NCI-H526 (cell line): ENCODE measurements around the gene ZNF595.
"Not testable (repeated sequence)": the region's sequence is repeated elsewhere in the genome, so short reads cannot be mapped to it uniquely, and the experiment has no call there.

Source experiments
- DNase-seq, 2 experiments: peaks; one replicate each; lab custom pipeline; 2025; lab: John Stamatoyannopoulos, UW

ZNF595 gene

DNA sequence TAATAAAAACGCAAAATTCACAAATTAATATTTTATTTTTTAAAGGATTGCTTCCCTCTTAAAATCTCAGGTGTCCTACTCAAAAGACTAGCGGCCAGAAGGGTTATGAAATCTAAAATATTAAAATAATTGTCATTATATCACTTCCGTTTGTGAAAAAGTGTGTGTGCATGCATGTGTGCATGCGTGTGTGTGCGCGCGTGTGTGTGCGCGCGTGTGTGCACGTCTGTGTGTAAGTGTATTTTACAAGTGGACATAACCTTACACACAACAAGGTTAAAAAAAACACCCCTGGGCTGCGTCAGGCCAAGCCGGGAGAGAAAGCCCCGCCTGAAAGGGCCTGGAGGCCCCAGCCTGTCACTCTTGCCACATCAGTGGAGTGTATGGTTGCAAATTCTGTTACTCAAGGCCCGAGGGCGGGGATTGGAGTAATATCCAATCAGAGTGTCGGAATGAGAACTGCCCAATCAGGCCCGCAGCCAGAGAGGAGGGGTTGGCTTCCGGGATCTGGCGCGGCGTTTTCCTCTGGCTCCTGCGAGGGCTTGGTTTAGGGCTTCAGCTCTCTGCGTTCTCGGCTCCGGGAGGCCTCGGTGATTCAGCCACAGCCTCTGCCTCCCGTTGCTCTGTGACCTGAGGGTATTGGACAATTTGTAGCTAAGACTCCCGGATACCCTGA, at the start of gene ZNF595:
TSS of gene ZNF595 (plus strand) at position 518 of the 676 bp plus-strand sequence. CDS start 168 bp downstream, outside the sequence.
- DNase-seq: not testable (repeated sequence)

DNA sequence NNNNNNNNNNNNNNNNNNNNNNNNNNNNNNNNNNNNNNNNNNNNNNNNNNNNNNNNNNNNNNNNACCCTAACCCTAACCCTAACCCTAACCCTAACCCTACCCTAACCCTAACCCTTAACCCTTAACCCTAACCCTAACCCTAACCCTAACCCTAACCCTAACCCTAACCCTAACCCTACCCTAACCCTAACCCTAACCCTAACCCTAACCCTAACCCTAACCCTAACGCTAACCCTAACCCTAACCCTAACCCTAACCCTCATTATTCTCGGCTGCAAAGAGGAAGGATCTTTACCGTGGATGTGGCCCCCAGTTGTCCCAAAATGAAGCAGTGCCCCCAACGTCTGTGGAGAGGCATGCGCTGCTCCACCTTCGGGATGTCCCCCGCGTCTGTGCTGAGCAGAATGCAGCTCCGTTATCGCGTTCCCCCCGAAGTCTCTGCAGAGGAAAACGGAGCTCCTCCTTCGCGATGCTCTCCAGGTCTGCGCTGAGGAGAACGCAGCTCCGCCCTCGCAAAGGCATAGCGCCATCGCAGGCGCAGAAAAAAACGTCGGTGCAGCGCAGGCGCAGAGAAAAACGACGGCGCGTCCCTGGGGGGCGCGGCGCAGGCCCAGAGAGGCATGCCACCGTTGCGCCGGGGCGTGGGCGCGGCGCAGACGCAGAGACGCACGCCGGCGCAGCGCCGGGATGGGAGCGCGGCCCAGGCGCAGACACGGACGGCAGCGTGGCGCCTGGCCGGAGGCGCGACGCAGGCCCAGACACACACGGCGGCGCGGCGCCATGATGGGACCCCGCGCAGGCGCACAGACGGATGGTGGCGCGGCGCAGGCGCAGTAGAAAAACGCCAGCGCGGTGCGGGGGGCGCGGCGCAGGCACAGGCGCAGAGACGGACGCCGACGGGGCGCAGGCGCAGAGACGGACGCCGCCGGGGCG, 42.9 kb upstream of the ZNF595 start:
- not testable (repeated sequence) for DNase-seq

DNA sequence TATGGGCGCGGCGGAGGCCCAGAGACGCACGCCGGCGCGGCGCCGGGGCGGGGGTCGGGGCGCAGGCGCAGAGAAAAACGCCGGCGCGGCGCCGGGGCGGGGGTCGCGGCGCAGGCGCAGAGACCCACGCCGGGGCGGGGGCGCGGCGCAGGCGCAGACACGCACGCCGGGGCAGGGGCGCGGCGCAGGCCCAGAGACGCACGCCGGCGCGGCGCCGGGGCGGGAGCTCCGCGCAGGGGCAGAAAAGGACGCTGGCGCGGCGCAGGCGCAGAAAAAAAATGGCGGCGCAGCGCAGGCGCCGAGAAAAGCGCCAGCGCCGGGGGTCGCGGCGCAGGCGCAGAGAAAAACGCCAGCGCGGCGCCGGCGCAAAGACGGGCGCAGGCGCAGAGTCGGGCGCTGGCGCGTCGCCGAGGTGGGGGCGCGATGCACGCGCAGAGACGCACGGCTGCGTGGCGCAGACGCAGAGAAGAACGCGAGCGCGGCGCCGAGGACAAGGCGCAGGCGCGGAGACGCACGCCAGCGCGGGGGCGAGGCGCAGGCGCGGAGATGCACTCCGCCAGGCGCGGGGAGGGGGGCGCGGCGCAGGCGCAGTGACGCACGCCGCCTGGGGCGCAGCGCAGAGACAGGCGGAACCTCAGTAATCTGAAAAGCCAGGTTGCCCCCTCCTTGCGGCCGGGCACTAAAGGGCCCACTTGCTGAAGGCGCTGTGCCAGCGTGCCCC, 41.9 kb upstream of the ZNF595 start:
- DNase-seq: not testable (repeated sequence)

DNA sequence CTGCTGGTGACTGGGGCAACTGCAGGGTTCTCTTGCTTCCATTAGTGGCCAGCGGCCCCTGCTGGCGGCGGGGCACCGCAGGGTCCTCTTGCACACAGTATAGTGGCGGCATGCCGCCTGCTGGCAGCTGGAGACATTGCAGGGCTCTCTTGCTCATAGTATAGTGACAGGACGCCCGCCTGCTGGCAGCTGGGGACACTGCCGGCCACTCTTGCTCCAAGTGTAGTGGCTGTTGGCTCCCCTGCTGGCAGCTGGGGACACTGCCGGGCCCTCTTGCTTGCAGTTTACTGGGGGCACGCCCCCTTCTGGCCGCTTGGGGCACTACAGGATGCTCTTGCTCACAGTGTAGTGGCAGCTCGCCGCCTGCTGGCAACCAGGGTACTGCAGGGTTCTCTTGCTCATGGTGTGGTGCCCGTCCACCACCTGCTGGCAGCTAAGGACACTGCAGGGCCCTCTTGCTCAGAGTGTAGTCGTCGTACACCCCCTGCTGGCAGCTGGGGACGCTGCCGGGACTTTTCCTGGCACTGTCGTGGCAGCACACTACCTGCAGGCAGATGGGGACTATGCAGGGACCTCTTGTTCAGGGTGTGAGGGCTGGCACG, 41.2 kb upstream of the ZNF595 start:
- DNase-seq: not testable (repeated sequence)

DNA sequence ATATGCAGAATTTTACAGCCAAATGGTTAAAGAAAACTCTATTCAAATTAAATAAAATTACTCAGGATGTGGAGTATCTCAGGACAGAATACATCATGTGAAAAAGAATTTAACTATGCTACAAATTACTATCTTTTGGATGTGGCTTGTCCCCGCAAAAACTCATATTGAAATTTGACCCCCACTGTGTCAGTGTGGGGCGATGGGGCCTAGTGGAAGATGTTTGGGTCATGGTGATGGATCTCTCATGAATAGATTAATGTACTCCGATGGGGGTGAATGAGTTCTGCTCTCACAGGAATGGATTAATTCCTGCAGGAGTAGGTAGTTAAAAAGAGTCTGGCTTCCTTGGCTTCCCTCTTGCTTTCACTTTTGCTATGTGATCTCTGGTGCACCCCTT, 35.0 kb upstream of the ZNF595 start:
- DNase-seq: not testable (repeated sequence)

DNA sequence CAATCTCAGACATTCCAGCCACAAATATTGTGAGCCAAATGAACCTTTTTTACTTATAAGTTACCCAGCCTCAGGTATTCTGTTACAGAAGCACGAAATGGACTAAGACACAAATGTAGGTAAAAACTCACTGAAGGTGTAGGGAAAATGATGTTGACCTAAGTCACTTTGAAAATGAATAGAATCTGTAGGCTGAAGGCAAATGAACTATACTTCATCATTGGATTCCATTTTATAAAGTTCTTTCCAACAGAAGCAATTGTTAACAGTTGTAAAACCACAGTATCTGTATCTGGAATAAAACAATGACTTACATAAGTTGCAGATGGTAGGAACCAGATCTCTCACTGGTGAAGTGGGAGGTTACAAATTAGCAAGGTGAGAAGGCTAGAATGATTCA, 34.5 kb upstream of the ZNF595 start:
- DNase-seq: not testable (repeated sequence)

DNA sequence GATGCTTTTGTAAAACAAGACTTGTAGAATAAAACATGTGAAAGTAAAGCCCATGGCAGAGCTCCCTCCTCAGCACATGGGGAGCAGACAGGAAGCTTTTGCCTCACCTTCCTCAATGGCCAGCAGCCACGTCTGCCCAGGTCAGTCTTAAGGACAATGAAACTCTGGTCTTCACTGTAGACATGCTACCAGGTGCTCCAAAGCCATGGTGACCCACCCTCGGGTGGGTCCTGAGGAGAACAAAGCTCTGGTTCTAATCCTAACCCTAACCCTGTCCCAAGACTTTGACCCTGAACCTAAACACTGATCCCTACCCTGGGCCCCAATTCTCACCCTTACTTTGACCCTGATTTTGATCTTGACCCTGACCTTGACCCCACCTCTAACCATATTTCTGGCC, 30.2 kb upstream of the ZNF595 start:
- DNase-seq: not testable (repeated sequence)

DNA sequence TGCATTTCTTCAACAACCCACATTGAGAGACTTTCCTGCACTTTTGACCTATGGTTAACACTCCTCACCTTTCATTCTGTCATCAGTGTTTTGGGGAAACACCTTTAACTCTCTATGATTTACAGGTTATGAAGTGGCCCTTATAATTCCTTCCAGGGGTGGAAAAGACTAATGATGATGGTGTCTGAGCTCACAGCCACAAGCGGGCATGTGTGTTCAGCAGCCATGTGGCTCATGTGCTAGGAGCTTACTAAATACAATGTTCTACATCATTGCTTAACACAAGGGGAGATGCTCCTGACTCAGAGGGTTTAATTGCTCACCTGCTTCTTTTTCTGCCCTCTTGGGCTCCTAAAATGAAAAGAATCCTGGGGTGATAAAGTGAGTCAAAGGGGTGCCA, 28.8 kb upstream of the ZNF595 start:
- DNase-seq: not testable (repeated sequence)

DNA sequence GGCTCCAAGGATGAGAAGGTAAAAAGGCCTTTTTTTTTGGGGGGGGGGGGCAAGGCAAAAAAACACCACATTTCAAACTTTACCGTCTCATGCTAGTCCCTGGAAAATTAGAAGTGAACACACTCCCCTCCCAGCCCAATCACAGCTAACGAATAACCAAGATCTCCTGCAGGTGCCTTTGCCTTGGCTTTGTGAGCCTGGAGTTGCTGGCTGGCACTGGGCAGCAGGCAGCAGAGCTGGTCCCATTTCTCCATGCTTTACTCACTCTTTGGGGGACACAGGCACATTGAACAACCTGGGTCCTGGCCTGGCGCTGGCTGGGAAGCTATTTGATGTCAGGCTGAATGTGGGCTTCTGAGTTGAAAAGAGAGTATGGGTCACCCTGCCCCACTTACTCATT, 25.6 kb upstream of the ZNF595 start:
- DNase-seq: not testable (repeated sequence)

DNA sequence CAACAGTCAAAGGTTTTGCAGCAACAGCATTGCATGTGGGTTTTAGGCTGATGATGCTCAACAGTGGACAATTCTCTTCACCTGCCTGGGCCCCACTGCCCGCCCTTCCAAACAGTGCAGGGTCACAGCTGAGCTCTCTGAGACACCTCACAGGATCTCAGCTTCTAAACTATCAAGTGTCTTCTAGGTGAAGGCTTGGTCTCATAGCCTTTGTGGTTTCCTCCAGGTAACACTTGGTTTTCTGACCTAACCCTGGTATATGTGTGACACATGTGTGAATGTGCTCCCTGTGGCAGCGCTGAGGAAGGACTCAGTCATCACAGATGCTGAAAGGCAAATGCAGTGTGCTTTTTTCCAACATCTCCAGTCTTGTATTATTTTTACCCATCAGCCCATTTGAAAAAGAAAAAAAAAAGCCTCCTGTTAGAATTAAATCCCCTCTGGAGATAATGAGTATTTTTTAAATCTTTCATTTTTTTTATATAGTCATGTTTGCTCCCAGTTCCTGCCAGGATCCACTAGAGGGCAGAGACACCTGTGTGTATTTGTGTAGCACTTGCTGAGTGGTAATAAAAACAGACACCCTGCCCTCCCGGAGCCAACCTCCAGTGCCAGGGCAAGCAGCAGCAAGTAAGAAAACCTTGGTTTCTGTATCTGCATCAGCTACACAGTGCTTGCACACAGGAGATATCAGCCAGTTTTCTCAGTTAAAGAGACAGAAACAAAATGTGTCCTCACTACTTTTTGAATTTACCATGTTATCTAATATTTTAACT, 24.2 kb upstream of the ZNF595 start:
- DNase-seq: not testable (repeated sequence)

DNA sequence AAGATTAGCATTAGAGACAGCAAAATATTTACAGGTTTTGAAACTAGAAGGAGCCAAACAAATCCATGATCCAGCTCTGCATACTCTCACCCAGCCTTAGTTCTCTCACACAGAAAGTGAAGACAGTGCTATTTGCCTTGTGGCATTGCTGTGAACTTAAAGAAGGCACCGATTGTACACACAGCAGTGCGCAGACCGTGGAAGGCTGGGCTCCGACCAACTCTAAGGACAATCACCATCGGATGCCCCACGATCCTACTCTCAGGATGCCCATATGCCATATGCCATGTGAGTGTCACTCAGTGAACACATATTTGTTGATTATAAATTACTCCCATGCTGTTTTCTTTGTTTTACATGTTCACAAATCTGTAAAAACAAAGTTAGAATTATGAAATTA, 19.8 kb upstream of the ZNF595 start:
- DNase-seq: not testable (repeated sequence)

DNA sequence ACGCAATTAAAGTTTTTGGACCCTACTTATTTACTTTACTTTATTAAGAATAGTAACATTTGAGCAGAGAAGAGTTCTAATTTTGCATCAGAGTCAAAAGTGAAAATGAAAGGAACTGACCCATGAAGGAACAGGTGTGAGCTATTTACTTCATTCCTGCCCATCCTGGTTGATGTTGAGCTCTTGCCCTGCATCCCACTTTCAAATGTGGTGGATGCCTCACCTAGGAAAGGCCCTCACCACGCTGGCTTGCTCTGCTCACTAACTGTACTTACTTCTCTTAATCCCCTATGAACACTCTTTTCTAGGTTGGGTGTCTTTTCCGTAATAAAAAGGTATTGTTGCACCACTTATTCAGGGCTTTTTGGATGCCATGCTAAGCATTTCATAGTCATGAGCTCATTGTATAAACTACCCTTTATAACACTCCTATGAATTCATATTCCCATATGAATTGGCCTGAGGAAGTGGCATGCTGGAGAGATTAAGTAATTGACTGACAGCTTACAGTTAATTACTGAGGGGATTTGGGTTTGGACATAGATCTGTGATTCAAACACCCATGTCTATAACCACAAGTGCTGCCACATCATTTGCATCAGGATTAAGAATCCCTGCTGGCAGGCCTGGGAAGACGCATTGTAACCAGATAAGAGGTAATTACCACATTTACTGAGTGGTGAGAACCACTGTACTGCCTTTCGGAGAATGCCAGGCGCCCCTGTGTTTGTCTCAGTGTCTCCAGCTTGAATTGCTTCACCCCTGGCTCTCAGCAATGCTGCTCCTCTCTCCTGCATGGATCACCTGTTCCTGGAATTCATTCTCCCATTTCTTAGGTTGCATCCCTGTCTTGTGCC, 16.3 kb upstream of the ZNF595 start:
- DNase-seq: not testable (repeated sequence)

DNA sequence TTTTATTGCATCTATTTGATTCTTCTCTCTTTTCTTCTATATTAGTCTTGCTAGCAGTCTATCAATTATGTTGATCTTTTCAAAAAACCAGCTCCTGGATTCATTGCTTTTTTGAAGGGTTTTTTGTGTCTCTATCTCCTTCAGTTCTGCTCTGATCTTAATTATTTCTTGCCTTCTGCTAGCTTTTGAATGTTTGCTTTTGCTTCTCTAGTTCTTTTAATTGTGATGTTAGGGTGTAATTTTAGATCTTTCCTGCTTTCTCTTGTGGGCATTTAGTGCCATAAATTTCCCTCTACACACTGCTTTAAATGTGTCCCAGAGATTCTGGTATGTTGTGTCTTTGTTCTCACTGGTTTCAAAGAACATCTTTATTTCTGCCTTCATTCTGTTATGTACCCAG, 14.9 kb upstream of the ZNF595 start:
- DNase-seq: not testable (repeated sequence)

DNA sequence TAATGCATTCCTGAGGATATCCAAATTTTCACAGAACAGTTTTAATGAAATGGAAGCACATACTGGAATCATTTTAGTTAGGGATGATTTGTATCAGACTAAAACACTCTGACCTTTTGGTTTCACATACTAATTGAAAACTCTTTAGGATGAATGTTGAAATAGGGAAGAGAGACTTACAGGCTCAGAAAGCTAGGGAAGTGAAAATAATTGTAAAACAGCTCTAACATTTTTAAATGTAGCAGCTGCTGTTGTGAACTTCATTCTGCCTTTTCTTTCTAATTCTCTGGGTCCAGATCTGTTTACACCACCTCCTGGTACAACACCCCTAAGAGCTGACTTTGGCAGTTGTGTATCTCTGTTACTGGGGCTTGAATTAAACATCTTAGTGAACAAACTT, 9.7 kb upstream of the ZNF595 start:
- not testable (repeated sequence) for DNase-seq

DNA sequence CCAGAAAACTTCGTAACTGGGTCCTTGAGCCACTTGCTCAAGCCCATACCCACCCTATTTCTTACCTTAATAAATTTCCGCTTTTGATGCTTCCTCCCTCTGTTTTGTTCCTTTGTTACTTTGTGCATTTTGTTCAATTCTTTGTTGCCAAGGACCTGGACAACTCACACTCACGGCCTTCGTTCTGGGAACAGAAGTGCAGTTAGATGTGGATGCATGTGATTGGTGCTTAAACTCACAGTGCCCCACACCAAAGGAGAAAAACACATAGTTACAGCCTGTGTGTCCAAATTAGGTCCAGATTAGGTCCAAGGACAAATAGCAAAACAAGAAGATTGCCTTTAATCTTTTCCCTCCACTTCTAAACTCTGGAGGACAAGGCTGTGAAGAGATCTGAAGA, 1.9 kb upstream of the ZNF595 start:
- DNase-seq: not testable (repeated sequence)

DNA sequence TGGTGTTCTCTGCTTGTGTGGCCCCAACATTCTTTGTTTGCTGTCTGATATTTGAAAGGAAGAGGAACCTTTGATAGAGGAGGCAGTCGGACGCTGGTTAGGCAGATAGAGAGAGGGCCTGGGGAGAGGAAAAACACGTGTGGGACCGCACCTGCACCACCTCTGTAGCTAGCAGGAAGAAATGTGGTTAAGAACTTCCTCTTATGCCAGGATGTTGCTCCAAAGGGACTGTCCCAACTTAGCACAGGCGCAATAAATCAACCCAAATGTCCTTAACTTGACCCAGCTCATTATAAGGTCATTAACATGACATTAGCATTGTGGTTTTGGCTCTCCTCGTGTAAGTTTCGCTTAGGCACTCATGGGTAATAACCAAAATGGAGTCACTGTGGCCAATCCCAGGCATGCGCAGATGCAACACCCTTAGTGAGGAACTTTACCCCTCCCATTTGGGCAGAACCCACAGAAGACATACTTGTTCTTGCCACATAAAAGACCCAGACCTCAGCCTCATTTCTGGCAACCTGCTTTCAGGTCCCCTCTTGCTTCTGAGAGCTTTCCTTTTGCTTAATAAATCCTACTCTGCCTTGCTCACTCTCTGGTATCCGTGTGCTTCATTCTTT, 1.4 kb upstream of the ZNF595 start:
- DNase-seq: not testable (repeated sequence)

DNA sequence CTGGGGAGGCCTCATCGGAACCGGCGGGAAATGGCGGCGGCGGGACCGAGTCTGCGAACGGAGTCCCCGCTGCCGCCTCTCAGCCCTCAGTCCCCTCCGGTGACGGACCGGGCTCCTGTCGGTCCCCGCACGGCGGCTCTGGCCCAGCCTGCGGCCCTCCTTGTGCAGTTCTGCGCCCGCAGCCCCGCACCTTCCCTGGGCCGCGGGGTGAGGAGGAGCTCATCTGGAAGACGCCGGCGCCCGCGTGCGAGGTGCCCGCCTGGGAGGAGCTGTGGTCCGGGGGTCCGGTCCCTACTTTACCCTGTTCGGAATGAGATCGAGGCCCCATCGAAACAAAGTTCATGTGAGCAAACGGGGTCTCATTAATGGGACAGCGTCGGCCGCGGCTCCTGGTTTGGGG, 400 bp downstream of the ZNF595 start:
- not testable (repeated sequence) for DNase-seq

DNA sequence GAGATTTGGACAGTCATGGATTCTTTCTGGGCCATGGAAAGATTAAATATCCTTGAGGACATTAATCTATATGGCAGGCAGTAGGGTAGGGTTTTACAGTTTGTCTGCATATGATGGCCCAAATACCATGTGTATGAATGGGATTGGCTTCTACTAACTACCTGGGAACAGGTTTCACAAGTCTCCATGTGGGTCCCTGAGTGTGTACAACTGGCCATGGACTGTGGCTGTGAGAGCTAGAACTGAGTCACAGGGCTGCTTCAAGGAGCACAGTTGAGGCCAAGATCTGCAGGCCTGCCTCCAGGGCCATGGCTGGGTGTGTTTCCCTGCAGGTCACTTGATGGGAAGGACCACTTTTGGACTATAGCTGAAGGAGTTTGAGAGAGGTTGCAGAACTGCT, 11.6 kb downstream of the ZNF595 start:
- not testable (repeated sequence) for DNase-seq

DNA sequence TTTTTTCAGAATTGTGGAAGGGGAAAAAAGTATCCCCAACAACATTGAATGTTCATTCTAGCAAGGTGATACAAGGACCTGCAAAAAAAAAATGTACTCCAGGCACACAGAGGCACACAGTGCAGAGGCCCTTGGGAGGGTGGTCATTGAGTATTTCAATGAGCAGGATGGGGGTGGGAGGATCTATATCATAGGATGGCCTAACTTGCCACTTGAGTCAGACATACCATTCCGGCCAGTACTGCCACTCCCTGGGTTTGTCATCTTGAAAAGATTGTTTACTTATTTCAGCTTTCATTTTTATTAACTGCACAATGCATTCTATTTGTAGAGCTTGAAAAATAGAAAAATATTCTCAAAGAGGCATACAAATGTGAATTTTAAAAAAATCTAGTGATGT, 18.7 kb downstream of the ZNF595 start:
- no peak for DNase-seq

DNA sequence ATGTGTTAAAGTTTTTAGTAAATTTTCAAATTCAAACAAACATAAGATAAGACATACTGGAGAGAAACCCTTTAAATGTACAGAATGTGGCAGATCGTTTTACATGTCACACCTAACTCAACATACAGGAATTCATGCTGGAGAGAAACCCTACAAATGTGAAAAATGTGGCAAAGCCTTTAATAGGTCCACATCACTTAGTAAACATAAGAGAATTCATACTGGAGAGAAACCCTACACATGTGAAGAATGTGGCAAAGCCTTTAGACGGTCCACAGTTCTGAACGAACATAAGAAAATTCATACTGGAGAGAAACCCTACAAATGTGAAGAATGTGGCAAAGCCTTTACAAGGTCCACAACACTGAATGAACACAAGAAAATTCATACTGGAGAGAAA, 32.8 kb downstream of the ZNF595 start:
- DNase-seq: no peak
